ENCODE results near the gene ETHE1. TPM values are rescaled to one million over a fixed set of nuclear protein-coding genes. Genes with fewer than 3 reads are reported as not detected.

Gene ETHE1, protein sequence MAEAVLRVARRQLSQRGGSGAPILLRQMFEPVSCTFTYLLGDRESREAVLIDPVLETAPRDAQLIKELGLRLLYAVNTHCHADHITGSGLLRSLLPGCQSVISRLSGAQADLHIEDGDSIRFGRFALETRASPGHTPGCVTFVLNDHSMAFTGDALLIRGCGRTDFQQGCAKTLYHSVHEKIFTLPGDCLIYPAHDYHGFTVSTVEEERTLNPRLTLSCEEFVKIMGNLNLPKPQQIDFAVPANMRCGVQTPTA
- total RNA-seq: 73.0 and 89.6 TPM in 2 replicates

DNA sequence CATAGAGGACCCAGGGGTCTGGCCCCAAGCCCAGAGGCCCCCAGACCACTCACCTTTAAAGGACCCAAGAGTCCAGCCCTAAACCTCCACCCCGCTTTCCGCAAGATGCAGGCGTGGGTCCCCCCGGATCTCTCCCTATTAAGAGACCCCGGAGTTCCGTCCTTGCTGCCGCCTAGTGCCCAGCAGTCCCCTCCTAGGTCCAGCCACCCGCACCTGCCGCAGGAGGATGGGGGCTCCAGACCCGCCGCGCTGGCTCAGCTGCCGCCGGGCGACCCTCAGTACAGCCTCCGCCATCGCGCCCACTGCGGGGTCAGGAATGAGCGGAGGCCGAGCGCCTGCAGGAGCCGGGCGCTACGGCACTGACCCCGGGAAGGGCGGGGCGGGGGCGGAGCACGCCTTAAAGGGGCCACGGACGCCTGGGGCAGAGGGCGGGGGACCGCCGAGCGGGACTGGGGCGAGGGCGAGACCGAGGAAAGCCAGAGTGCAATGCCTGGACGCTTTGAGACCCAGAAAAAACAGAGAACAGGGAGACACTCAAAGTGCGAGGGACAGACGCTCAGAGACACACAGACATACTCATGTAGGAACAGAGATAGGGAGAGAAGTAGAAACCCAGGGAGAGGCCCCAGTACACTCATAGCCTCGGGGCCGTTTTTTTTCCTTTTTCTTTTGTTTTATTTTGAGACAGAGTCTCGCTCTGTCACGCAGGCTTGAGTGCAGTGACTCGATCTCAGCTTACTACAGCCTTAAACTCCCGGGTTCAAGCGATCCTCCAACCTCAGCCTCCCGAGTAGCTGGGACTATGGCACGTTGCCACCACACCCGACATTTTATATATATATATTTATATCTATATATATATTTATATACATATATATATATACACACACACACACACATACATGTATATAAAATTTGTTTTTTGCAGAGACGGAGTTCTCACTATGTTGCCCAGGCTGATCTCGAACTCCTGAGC lies at the start of gene ETHE1:
Gene ETHE1, minus strand, starts transcription at position 318 of the 976 bp plus-strand sequence. Its CDS starts 24 bp downstream, at position 294.

DNA sequence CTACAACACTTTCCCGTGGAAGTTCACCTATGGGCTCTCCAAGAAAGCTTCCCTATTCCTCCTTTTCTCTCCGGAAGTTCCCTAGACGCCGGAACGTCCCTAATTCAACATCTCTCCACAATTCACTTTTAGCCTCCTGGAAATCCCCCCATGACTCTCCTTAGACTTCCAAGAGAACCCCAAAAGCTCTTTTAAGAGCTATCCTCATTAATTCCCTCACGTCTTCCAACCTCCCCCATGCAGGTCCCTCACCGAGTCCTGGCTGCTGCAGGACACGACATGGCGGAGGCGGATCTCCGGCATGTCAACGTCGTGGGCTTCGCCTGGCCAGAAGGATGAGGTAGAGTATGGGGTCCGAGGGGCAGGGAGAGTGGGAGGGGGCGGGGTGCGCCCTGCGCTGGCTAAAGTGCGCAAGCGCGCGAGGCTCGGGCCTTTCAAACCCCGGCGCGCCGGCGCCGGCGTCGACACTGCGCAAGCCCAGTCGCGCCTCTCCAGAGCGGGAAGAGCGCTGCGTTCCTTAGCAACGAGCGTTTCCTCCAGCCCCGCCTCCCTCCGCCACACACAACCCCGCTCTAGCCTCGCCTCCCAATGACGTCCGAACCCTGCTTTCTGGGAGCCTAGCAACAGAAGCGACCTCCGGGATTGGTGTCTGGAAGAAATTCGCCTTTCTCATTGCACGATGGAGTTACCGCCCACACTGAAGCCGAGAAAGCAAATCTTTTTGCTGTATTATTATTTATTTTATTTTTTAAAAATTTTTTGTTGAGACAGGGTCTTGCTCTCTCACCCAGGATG lies 48.4 kb upstream of the ETHE1 start, which contains the start of the genes PINLYP and XRCC1:
Gene PINLYP, plus strand, starts transcription at position 646 of the 795 bp plus-strand sequence. CDS start 1,391 bp downstream, outside the sequence.
Gene XRCC1, minus strand, starts transcription at position 372 of the 795 bp plus-strand sequence. Its CDS starts 69 bp downstream, at position 303.

DNA sequence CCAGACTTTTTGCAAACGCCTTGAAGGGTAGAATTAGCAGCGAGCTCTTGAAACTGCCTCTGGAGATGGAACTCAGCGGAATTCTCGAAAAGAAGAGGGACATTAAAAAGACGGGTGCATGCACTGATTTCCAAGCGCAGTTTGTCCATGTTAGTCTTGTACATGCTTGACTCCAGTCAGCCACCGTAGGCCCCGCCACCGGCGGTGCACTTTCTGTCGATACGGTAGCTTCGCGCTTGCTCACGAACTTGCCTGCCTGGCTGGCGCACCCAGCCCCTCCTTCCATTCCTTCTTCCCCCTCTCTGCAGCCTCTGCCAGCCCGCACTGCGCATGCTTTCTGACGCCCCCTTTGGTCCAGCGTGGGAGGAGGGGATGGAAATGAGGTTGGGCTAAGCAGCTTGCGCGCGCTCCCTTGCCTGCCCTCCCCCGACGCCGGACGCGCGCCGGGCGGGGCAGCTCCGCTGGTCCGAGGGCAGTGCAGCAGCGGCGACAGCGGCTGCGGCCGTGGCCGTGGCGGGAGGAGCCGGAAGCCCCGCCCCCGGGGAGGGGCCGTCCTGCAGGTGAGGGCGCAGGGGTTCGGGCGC lies 6.1 kb upstream of the ETHE1 start, which contains the start of gene ZNF575:
Gene ZNF575, plus strand, starts transcription at position 227 of the 584 bp plus-strand sequence. CDS start 1,235 bp downstream, outside the sequence.

DNA sequence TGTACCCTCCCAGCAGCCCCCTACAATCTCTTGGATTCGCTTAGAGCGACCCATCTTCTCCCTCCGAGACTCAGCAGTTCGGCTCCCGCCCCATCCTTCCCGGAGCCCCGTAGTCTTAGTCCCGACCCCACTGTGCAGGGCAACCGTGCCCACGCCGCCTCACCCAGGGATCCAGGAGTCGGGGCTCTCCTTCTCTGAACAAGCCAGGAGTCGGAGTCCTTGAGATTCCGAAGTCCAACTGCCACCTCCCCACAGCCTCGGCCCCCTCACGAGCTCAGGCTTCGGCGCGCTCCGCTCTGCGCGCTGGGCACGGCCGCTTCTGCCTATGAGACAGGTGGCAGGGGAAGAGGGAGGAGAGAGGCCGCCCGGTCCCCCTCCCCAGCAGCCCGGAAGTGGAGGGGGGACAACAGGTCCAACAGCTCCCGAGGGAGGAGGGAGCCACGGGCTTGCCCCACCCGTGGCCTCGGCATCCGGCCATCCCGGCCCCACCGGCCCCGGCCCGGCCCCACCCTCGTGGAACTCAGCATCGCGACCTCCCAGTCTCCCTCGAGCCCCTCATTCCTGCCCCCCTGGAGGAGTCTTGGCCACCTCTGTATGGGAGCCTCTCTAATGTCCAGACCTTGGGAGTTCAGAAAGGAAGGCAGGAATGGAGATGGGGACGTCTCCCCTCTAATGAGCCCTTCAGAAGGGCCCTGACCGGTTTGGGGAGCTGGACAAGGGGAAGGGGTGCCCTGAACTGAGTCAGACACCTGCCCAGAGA lies 22.4 kb downstream of the ETHE1 start, which contains the start of gene PHLDB3:
Gene PHLDB3, minus strand, starts transcription at position 321 of the 760 bp plus-strand sequence. CDS start 628 bp downstream, outside the sequence.

DNA sequence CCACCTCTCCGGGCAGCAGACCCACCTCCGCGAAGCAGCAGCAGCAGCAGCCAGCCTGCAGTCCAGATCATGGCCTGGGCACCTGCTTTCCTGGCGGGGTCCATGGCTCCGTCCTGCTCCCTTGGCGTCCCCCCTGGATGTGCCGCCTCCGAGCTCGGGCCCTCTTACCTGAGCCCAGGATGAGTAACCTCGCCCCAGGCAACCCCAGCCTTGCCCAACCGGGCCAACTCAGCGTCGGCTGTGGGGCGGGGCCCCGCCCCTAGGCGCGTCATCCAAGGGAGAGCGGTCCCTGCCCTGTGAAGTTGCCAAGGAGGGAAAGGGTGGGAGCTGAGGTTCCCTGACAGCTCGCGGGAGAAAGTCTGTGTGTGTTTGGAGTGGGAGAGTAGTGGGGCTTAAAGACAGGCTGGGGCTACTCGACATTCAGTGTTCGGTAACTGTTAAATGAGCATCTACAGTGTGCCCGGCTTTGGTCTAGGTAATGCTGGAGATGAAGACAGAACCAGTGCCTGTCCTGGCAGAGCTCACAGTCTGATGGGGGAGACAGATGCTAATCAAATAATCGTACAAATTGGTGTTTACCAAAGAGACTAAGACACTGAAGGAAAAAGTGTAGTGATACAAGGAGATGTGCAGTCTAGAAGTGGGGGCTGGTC lies 61.4 kb downstream of the ETHE1 start, which contains the start of gene LYPD3:
Gene LYPD3, minus strand, starts transcription at position 141 of the 653 bp plus-strand sequence. Its CDS starts 37 bp downstream, at position 104.

Other genes with a start within 250 kb of the ETHE1 start
- gene CD177, start 173.5 kb downstream of the ETHE1 start, total RNA-seq: 0.25 and 0.55 TPM in 2 replicates
- not detected in 2 replicates for gene TEX101, start 112.3 kb downstream of the ETHE1 start, total RNA-seq
- gene LYPD3, start 61.6 kb downstream of the ETHE1 start, total RNA-seq: 0.11 and 0.12 TPM in 2 replicates
- gene PHLDB3, start 22.5 kb downstream of the ETHE1 start, total RNA-seq: 6.4 and 11.6 TPM in 2 replicates
- 0.11 and 0.37 TPM in 2 replicates for gene ZNF575, start 6.0 kb upstream of the ETHE1 start, total RNA-seq
- gene XRCC1, start 48.3 kb upstream of the ETHE1 start, total RNA-seq: 14.4 and 20.0 TPM in 2 replicates
- gene PINLYP, start 48.6 kb upstream of the ETHE1 start, total RNA-seq: 2.9 and 3.4 TPM in 2 replicates
- 12.7 and 15.7 TPM in 2 replicates for gene IRGQ, start 68.9 kb upstream of the ETHE1 start, total RNA-seq
- 13.0 and 15.5 TPM in 2 replicates for gene ZNF576, start 69.4 kb upstream of the ETHE1 start, total RNA-seq
- gene SRRM5, start 84.9 kb upstream of the ETHE1 start, total RNA-seq: not detected in 2 replicates
- 25.7 and 30.0 TPM in 2 replicates for gene ZNF428, start 92.4 kb upstream of the ETHE1 start, total RNA-seq
- gene CADM4, start 112.6 kb upstream of the ETHE1 start, total RNA-seq: 1.2 and 3.7 TPM in 2 replicates
- 126 and 194 TPM in 2 replicates for gene PLAUR, start 143.0 kb upstream of the ETHE1 start, total RNA-seq
- gene IRGC, start 188.9 kb upstream of the ETHE1 start, total RNA-seq: not detected in 2 replicates
- 6.7 and 7.9 TPM in 2 replicates for gene SMG9, start 227.8 kb upstream of the ETHE1 start, total RNA-seq

All from uterine smooth muscle cell (primary cell).